Measurements from ENCODE around the gene JPH2. TPM values are rescaled to one million over a fixed set of nuclear protein-coding genes. Genes with fewer than 3 reads are reported as not detected.

Gene JPH2
- total RNA-seq, 1 donor from 2014 or later: 4.6 TPM

DNA sequence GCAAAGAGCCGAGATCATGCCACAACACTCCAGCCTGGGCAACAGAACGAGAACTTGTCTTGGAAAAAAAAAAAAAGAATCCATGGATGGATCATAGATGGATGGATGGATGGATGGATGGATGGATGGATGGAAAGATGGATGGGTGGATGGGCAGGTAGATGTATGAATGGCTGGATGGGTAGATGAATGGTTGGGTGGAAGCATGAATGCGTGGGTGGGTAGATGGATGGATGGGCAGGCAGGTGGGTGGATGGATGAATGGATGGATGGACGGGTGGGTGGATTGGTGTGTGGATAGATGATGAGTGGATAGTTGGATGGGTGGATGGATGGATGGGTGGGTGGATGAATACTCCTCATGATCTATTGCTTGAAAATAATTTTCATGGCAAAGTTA, 1.4 kb downstream of the JPH2 start:
- intact Hi-C loops (cut with DNase I): no loop called here
- Histone ChIP-seq H3K9me3 (no peaks in the 10 kb centered on the region), H3K4me3 (peak overlapping the region; percentile 46), H3K36me3 (no peaks in the 10 kb centered on the region), H3K4me1 (peaks cover 20% of the 10 kb centered on the region), H3K27me3 (ENCODE audit: low read depth) (peaks cover 17% of the 10 kb centered on the region), H3K27ac (no peak overlapping the region)
- DNase-seq (no peak), ATAC-seq (no peak)
- TF ChIP-seq, protein P1, sequence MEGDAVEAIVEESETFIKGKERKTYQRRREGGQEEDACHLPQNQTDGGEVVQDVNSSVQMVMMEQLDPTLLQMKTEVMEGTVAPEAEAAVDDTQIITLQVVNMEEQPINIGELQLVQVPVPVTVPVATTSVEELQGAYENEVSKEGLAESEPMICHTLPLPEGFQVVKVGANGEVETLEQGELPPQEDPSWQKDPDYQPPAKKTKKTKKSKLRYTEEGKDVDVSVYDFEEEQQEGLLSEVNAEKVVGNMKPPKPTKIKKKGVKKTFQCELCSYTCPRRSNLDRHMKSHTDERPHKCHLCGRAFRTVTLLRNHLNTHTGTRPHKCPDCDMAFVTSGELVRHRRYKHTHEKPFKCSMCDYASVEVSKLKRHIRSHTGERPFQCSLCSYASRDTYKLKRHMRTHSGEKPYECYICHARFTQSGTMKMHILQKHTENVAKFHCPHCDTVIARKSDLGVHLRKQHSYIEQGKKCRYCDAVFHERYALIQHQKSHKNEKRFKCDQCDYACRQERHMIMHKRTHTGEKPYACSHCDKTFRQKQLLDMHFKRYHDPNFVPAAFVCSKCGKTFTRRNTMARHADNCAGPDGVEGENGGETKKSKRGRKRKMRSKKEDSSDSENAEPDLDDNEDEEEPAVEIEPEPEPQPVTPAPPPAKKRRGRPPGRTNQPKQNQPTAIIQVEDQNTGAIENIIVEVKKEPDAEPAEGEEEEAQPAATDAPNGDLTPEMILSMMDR (IDR thresholded peaks at IDR 0.05): no peak

DNA sequence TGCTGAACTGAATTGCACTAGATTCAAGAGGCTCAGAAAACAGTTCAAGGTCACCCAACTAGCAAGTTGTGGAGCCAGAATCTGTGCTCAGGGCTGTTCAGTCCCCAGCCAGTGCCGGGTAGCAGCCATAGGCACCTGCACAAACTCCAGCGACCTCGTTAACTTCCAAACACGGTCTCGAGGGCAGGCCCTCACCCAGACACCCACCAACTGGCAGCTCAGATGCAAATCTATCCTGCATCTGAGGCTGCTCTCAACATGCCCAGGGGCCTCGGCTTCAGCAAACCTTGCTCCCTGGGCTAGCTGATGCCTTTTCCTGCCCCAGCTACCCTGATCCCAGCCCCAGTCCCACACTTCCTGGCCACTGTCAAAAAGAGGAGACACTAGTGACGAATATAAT, 3.7 kb downstream of the JPH2 start:
- TF ChIP-seq, protein P1 (IDR thresholded peaks at IDR 0.05): no peak
- DNase-seq: no peak
- no peaks in the 10 kb centered on the region for H3K36me3 ChIP-seq
- no peak for ATAC-seq
- peaks cover 16% of the 10 kb centered on the region for H3K4me1 ChIP-seq
- H3K27ac ChIP-seq: no peak overlapping the region
- intact Hi-C loops (cut with DNase I): no loop called here
- H3K4me3 ChIP-seq: no peak overlapping the region
- H3K27me3 ChIP-seq (ENCODE audit: low read depth): peaks cover 17% of the 10 kb centered on the region
- no peaks in the 10 kb centered on the region for H3K9me3 ChIP-seq

DNA sequence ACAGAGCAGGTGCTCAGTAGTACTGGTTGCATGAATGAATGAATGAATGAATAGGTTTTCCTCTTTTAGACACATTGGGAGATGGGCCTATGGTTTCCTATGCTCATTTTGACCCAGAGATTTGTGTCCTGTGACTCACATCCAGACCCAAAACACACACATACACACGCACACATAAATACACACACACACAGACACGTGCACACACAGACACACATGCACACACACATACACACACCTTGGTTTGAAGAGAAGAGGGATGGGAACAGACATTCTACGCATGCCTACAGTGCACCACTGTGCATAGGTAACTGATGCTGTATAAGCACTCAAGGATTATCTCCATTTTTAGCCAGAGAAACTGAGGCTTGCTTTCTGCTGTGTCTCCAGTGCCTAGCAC, 4.1 kb downstream of the JPH2 start:
- intact Hi-C loops (cut with DNase I): no loop called here
- DNase-seq (no peak), ATAC-seq (no peak)
- H3K36me3 ChIP-seq: no peaks in the 10 kb centered on the region
- peaks cover 17% of the 10 kb centered on the region for H3K27me3 ChIP-seq (ENCODE audit: low read depth)
- no peaks in the 10 kb centered on the region for H3K9me3 ChIP-seq
- TF ChIP-seq, protein P1 (IDR thresholded peaks at IDR 0.05): no peak
- no peak overlapping the region for H3K27ac ChIP-seq
- peaks cover 13% of the 10 kb centered on the region for H3K4me1 ChIP-seq
- H3K4me3 ChIP-seq: no peak overlapping the region

DNA sequence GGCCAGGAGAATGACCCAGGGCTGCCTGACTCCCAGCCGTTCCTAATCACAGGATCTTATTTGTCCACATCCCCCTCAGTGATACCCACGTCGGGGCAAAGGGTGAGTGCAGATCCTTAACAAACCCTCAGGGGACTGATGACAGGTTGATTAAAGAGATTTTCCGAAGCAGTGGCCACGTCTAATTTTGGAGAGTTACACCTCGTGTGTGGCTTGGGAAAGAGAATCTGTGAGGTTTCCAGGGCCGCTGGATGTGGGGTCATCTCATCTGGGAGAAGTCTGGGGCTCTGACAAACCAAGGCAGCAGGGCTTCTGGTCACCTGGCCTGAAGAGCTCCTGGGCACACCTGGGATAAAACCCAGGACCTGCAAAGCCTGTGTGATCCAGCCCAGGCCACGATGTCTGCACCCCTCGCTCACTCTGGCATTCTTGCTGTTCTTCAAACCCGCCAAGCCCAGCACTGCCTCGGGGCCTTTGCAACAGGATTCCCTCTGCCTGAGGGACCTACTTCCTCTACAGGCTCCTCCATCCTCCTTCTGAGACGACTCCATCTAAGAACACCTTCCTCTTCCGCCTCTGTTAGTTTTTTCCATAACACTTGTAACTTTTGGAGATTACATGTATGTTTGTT, 4.7 kb downstream of the JPH2 start:
- intact Hi-C loops (cut with DNase I): no loop called here

GRCh38 chr20:44181611-44182010, 5.4 kb downstream of the JPH2 start:
- Histone ChIP-seq H3K27me3 (ENCODE audit: low read depth) (peaks cover 8% of the 10 kb centered on the region), H3K9me3 (no peaks in the 10 kb centered on the region), H3K27ac (no peak overlapping the region), H3K4me1 (peaks cover under 1% of the 10 kb centered on the region), H3K4me3 (no peak overlapping the region), H3K36me3 (no peaks in the 10 kb centered on the region)
- intact Hi-C loops (cut with DNase I): no loop called here
- DNase-seq (no peak), ATAC-seq (no peak)
- TF ChIP-seq, protein P1 (IDR thresholded peaks at IDR 0.05): no peak

More for the DNA sequence above, 4.7 kb downstream of the JPH2 start:
- no peak for ATAC-seq
- H3K4me1 ChIP-seq: peaks cover 7% of the 10 kb centered on the region
- TF ChIP-seq, protein P1 (IDR thresholded peaks at IDR 0.05): no peak
- H3K27me3 ChIP-seq (ENCODE audit: low read depth): peaks cover 15% of the 10 kb centered on the region
- no peak overlapping the region for H3K4me3 ChIP-seq
- no peaks in the 10 kb centered on the region for H3K9me3 ChIP-seq
- H3K36me3 ChIP-seq: no peaks in the 10 kb centered on the region
- DNase-seq: no peak
- H3K27ac ChIP-seq: no peak overlapping the region

Measured in lower lobe of right lung (tissue), 2 donors.